Sigmoid colon (tissue), 4 donors: Measurements from ENCODE around the gene ITGA7.

ENCODE experiments used
- EP300 ChIP-seq, 4 donors: sonication (generic); formaldehyde crosslinking; IDR thresholded peaks; one replicate each; pipeline ENCODE4 v1.6.1; 2017; ENCODE audit warnings: antibody characterized with exemption in 4 of 4
- POLR2A ChIP-seq, 2 donors: fragments of 450-650 bp; IDR thresholded peaks; one replicate each; pipeline ENCODE4 v1.6.1; 2016; ENCODE audit warnings: antibody characterized with exemption in 2 of 2, mild to moderate bottlenecking in 2 of 2, moderate library complexity in 2 of 2
- POLR2AphosphoS5 ChIP-seq, 4 donors: sonication (generic); formaldehyde crosslinking; IDR thresholded peaks; one replicate each; pipeline ENCODE4 v1.6.1; 2017; ENCODE audit warnings: antibody characterized with exemption in 4 of 4
- TF ChIP-seq, protein P1 (sequence below), 4 experiments: fragments of 450-650 bp in 3 of 4; fragments of 200-600 bp in 1 of 4; IDR thresholded peaks; one replicate each; pipeline ENCODE4 v1.5.1; 2016 to 2019; ENCODE audit warnings: antibody characterized with exemption in 4 of 4, mild to moderate bottlenecking in 3 of 4, moderate library complexity in 2 of 4

DNA sequence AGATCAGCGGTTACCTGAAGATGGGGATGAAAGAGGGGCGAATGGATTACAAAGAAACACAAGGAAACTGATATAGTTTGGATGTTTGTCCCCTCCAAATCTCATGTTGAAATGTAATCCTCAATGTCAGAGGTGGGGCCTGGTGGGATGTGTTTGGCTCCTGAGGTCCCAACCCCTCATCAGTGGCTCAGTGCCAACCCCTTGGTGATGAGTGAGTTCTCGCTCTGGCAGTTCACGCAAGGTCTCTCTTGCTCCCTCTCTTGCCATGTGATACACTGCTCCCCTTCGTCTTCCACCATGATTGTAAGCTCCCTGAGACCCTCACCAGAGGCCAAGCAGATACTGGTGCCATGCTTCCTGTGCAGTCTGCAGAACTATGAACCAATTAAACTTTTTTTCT is 28.0 kb downstream of the ITGA7 start:
- TF ChIP-seq, protein P1, sequence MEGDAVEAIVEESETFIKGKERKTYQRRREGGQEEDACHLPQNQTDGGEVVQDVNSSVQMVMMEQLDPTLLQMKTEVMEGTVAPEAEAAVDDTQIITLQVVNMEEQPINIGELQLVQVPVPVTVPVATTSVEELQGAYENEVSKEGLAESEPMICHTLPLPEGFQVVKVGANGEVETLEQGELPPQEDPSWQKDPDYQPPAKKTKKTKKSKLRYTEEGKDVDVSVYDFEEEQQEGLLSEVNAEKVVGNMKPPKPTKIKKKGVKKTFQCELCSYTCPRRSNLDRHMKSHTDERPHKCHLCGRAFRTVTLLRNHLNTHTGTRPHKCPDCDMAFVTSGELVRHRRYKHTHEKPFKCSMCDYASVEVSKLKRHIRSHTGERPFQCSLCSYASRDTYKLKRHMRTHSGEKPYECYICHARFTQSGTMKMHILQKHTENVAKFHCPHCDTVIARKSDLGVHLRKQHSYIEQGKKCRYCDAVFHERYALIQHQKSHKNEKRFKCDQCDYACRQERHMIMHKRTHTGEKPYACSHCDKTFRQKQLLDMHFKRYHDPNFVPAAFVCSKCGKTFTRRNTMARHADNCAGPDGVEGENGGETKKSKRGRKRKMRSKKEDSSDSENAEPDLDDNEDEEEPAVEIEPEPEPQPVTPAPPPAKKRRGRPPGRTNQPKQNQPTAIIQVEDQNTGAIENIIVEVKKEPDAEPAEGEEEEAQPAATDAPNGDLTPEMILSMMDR (IDR thresholded peaks at IDR 0.05): no peak
- TF ChIP-seq POLR2AphosphoS5 (IDR thresholded peaks at IDR 0.05): no peak
- TF ChIP-seq POLR2A (IDR thresholded peaks at IDR 0.05): no peak
- TF ChIP-seq EP300 (IDR thresholded peaks at IDR 0.05): no peak
